Measurements from ENCODE around the gene CAMK4. TPM values are rescaled to one million over a fixed set of nuclear protein-coding genes. Genes with fewer than 3 reads are reported as not detected.

CAMK4 gene
- total and polyA plus RNA-seq, 2 of the 8 experiments (the other 6 are each of a cell fraction or from before 2014, with no cell fraction given) = 1.8 to 8.3 TPM

GRCh38 chr5:111407562-111407961 is 183.4 kb downstream of the CAMK4 start:
- no peak for FAIRE-seq
- H3K36me3 ChIP-seq (ENCODE audit: control insufficient read depth in 2 of 4, insufficient read depth in 4 of 4, low read length in 3 of 4) = no peaks in the 10 kb centered on the region
- H3K9me3 ChIP-seq (ENCODE audit: insufficient read depth in 2 of 2, low read depth in 1 of 2, low read length in 1 of 2) = peaks cover 8 to 9% of the 10 kb centered on the region in 2 experiments
- POLR2A ChIA-PET (ENCODE audit: partially characterized antibody) = no interaction called here
- H2BK20ac ChIP-seq (ENCODE audit: low read length) = no peak overlapping the region
- no peak overlapping the region for H4K8ac ChIP-seq (ENCODE audit: extremely low read depth, insufficient read depth, low read length)
- H3K56ac ChIP-seq (replicated peaks; ENCODE audit: insufficient read length, low read depth, low read length) = no peak overlapping the region
- H4K20me1 ChIP-seq (replicated peaks in 1 of 2; ENCODE audit: control insufficient read depth in 1 of 2, insufficient read depth in 2 of 2, low read length in 2 of 2) = no peaks in the 10 kb centered on the region
- no peak overlapping the region for H3K27ac ChIP-seq (ENCODE audit: low read depth, low read length)
- H2AFZ ChIP-seq (ENCODE audit: low read length) = no peak overlapping the region
- CTCF ChIA-PET (ENCODE audit: partially characterized antibody) = no interaction called here
- no peaks in the 10 kb centered on the region for H3K4me1 ChIP-seq (replicated peaks in 1 of 4; ENCODE audit: control insufficient read depth in 3 of 4, insufficient read depth in 4 of 4, low read length in 3 of 4)
- H3K79me1 ChIP-seq (ENCODE audit: low read depth, low read length) = no peaks in the 10 kb centered on the region
- H2BK12ac ChIP-seq (ENCODE audit: low read depth, low read length) = no peak overlapping the region
- no peak overlapping the region for H2BK5ac ChIP-seq (ENCODE audit: low read depth, low read length)
- DNase-seq (ENCODE audit: low read depth in 1 of 2, low spot score in 2 of 2) = no peak
- H4K5ac ChIP-seq (ENCODE audit: insufficient read length, low read depth, low read length) = no peak overlapping the region
- H3K27me3 ChIP-seq (replicated peaks in 1 of 4; ENCODE audit: control insufficient read depth in 3 of 4, extremely low read depth in 1 of 4, insufficient read depth in 3 of 4, low read length in 3 of 4) = peaks cover 0 to 1% (median 0%) of the 10 kb centered on the region in 4 experiments; a peak in 1 of 7 replicates
- H3K18ac ChIP-seq (ENCODE audit: extremely low read depth, low read length) = no peak overlapping the region
- no peak overlapping the region for H2BK15ac ChIP-seq (ENCODE audit: low read length)
- TF ChIP-seq HDAC2 (IDR thresholded peaks at IDR 0.05; ENCODE audit: borderline replicate concordance in 1 of 2, low read depth in 2 of 2, low read length in 2 of 2) = no peak
- no peak for TF ChIP-seq SIX5 (IDR thresholded peaks at IDR 0.05; ENCODE audit: low read depth, low read length)
- no peak for TF ChIP-seq HDAC6 (IDR thresholded peaks at IDR 0.05; ENCODE audit: low read depth, low read length)
- H3K4ac ChIP-seq (replicated peaks; ENCODE audit: insufficient read length, low read depth, low read length) = no peak overlapping the region
- no peak overlapping the region for H3K9ac ChIP-seq (replicated peaks in 1 of 4; ENCODE audit: extremely low read depth in 1 of 4, low read depth in 3 of 4, low read length in 3 of 4)
- H3K14ac ChIP-seq (ENCODE audit: insufficient read length) = no peak overlapping the region
- no peak overlapping the region for H4K91ac ChIP-seq (replicated peaks; ENCODE audit: insufficient read length, low read length)
- no peaks in the 10 kb centered on the region for H3K23me2 ChIP-seq (ENCODE audit: low read depth, low read length)
- no peak overlapping the region for H2AK5ac ChIP-seq (ENCODE audit: low read depth, low read length)
- no peak overlapping the region for H3K23ac ChIP-seq (ENCODE audit: insufficient read length)
- H3K4me2 ChIP-seq (ENCODE audit: insufficient read depth in 1 of 2, low read depth in 2 of 2, low read length in 2 of 2) = no peak overlapping the region
- no peaks in the 10 kb centered on the region for H3K79me2 ChIP-seq (ENCODE audit: control insufficient read depth in 1 of 2, insufficient read depth in 2 of 2, low read length in 2 of 2)
- no peak overlapping the region for H3K4me3 ChIP-seq (ENCODE audit: extremely low read depth in 1 of 4, insufficient read depth in 2 of 4, low read depth in 3 of 4, low read length in 4 of 4)
- no peak overlapping the region for H2BK120ac ChIP-seq (replicated peaks; ENCODE audit: low read depth, low read length)

Data from H1 (cell line).